HL-60 (cell line): ENCODE results near the gene NEBL.

ENCODE experiments used
- CTCF ChIP-seq: IDR thresholded peaks from one replicate; pipeline ENCODE4 v1.5.1; 2011; ENCODE audit warnings: low read length, control low read depth, inconsistent platforms; ENCODE audit not compliant: insufficient read depth
- GABPA ChIP-seq: IDR thresholded peaks from 2 replicates; pipeline ENCODE4 v1.6.1; 2012; ENCODE audit warnings: low read depth
- POLR2AphosphoS5 ChIP-seq: IDR thresholded peaks from 2 replicates; pipeline ENCODE4 v1.6.1; 2012; ENCODE audit warnings: low read depth
- REST ChIP-seq: IDR thresholded peaks from 2 replicates; pipeline ENCODE4 v1.6.1; 2012; ENCODE audit warnings: low read depth; ENCODE audit not compliant: insufficient replicate concordance
- SPI1 ChIP-seq: IDR thresholded peaks from 2 replicates; pipeline ENCODE4 v1.6.1; 2012; ENCODE audit warnings: low read depth, mild to moderate bottlenecking, borderline replicate concordance

GRCh38 chr10:20806487-20806886 lies 90.6 kb downstream of the NEBL start:
- TF ChIP-seq POLR2AphosphoS5: no peak
- TF ChIP-seq CTCF: no peak
- TF ChIP-seq REST: no peak
- no peak for TF ChIP-seq GABPA
- TF ChIP-seq SPI1: no peak
